T-helper 1 cell (primary cell): Measurements from ENCODE around the gene CYB5B.

Source experiments
- DNase-seq, 5 donors: peaks; one replicate each; pipeline ENCODE4 v3.0.0-alpha.2; 2012 to 2020
- total RNA-seq, 4 donors: gene quantifications; one replicate each; lab custom pipeline; 2026; lab: John Stamatoyannopoulos, UW

CYB5B gene, protein sequence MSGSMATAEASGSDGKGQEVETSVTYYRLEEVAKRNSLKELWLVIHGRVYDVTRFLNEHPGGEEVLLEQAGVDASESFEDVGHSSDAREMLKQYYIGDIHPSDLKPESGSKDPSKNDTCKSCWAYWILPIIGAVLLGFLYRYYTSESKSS
- 23.1 to 50.6 (median 41.4) reads per million in 4 donors for total RNA-seq

DNA sequence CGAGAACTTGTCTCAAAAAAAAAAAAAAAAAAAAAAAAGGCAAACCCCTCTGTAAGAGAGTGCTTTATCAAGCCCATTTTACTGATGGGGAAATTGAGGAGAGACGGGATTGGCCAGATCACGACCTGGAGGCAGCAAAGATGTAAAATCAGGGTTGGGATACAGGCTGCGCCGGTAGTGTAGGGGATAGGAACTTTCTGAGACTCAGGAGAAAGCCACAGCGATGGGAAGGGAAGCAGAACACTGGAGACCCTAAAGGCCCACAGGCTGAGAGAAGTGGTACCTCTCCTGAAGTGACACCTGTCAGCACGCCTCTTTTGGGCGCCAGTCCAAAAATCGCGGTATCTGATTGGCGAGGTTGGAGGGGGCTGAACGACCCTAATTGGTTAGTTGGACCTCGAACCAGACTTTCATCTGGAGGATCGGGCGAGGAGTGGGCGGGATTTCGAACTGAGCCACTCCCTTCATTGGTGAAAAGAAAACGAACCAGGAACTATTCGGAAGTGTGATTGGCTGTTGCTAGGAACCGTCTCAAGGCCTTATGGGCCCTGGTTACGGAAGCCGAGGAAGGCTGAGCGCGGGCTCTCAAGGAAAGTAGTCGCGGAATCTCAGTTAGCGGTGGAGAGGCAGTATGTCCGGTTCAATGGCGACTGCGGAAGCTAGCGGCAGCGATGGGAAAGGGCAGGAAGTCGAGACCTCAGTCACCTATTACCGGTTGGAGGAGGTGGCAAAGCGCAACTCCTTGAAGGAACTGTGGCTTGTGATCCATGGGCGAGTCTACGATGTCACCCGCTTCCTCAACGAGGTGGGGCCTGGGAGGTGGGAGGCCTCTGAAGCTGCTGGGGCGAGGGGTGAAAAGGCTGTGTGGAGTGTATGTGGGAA is at the start of gene CYB5B:
CYB5B (plus strand) TSS at position 567 of the 882 bp plus-strand sequence; CDS start at position 632, 65 bp downstream.
- peak; percentile 86 to 98 (median 95) for DNase-seq

DNA sequence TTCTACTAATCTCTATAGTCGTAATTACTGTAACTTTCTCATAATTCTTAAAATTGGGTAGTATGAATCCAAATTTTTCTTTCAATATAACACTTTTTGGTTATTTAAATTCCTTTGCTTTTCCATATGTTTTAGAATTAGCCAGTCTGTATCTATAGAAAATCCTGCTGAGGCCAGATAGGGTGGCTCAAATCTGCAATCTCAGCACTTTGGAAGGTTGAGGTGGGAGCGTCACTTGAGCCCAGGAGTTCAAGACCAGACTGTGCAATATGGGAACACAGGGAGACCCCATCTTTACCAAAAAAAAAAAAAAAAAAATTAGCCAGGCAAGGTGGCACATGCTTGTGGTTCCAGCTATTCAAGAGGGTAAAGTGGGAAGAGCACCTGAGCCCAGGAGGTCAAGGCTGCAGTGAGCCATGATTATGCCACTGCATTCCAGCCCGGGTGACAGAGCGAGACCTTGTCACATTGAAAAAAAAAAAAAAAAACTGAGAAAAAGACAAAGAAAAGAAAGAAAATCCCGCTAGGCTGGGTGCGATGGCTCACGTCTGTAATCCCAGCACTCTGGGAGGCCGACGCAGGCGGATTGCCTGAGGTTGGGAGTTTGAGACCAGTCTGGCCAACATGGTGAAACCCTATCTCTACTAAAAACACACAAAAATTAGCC is 47.9 kb upstream of the CYB5B start:
- DNase-seq: no peak

DNA sequence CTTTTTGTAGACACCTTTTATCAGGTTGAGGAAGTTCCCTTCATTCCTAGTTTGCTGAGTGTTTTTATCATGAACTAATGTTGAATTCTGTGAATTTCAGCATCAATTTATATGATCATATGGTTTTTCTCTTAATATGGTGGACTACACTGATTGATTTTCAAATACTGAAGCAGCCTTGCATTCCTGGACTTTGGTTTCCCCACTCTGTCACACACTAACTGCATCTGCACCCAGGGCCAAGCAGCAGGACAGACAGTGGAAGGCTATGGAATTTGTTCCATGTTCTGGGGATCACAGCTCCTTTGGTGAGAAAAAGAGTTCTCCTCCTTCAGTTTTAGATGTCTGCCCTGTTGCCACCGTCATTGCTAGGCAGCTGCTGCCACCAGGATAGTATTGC is 46.4 kb upstream of the CYB5B start:
- DNase-seq: no peak

DNA sequence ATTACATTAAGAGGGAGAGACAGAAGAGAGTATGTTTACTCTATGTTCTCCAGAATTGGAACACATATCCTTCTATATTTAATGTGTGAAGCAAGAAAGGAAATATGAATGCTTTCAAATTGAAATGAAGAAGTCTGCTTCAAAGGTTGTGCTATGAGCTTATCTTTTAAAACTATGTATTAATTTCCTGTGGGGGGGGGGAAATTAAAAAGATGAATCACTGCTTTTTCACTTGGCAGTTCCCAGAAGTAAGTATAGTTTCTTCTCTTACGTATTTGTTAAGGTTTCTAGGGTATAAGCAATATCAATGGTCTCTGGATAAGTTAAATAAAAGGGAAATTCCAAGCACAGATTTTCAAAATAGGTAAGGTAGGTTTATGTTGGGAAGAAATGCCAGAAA is 45.7 kb upstream of the CYB5B start:
- DNase-seq: no peak

DNA sequence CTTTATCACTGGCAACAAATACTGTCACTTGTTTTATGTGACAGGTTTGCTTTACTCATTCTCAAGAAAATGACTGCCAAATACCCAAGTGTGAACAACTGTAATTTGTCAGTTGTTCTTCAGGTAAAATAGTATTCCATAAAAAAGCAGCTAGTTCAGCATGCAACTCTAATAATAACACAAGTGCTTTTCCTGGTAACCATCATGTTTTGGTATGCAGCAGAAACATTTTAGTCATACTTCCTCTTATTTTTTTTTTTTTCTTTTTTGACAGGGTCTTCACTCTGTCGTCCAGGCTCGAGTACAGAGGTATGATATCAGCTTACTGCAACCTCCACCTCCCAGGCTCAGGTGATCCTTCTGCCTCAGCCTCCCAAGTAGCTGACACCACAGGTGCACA is 43.2 kb upstream of the CYB5B start:
- DNase-seq: no peak

DNA sequence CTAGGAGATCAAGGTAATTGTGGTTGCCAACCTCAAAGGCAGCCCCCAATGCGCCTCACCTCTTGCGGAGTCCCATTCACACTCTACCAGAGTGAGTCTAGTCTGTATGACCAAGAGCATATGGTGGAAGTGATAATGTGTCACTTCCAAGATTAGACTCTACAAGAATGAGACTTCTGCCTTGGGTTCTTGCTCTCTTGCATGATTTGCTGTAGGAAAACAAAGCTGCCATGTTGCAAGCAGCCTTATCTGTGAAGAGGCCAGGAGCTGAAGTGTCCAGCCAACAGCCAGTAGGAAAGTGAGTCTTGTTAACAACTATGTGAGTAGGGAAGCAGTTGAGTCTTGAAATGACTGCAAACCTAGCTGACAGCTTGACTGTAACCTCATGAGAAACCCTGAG is 42.0 kb upstream of the CYB5B start:
- DNase-seq: no peak

DNA sequence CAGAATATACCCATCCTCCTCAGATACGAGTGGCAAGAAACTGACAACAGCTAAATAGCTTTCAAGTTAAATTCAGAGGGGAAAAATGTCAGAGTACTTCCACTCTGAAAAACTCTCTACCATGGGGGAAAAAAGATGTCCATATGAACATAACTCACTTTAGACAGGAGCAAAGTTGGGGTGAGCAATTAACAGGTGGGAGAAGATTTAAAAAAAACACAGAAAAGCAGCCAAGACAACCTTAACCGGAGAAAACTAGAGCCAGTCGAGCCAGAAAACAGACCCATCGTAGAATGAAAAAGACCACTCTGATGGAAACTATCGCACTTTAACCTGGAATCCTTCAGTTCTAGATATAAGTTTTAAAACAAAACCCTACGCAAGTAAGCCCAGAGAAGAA is 39.4 kb upstream of the CYB5B start:
- DNase-seq: no peak

DNA sequence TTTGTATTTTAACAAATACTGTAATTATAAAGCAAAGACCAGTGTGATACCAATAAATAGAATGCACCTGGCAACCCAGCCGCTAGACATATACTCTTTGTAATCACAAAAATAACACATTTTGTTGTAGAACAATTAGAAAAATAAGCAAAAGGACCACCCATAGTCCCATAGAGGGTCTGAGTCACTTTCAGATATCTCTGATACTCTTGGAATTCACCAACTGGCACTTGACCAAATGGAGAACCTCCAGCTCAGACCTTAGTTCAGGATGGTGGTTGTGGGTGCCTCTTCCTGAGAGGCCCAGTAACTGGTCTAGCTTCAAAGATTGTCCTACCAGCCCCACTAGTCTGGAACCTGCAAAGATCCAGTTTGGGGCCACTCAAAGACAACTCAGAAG is 37.8 kb upstream of the CYB5B start:
- DNase-seq: no peak

DNA sequence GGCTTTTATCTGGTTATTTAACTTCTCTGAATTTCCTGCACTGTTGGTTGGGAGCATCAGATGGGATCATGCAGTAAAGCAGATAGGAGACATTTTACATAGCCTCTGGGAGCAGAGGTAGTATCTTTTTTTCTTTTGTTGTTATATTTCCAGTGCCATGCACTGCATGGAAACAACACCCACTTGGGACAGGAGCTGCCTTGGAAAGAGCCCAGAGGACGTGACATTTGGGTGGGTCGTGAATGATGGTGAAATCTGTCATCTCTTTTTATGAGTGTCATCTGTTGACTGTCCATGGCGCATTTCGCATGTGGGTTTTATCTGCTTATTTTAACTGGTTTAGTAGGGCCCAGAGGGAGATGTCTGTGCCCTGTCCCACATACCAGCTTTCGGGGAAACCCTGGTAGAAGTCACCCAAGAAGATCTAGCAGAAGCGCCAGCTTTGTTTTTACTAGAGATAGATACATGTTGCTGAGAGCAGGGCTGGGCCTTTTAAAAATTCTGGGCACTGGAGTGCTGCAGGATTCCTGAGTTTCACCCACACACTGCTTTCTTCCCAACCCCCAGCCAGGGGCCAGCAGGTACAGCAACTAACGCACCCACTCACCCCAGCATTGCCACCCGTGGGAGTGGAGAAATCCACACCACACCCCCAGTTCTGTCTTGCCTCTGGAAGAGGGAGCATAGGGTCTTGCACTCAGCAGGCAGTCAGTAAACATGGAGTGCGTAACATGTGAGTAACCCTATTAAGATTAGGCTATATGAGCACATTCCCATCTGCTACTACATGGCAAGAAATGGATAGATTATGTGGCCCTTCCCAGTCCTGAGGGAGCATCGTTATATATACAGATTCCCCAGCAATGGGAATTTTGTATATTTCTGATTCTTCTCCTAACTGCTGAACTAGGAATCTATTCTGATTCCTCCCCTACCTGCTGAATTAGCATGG is 30.2 kb upstream of the CYB5B start:
- no peak for DNase-seq

DNA sequence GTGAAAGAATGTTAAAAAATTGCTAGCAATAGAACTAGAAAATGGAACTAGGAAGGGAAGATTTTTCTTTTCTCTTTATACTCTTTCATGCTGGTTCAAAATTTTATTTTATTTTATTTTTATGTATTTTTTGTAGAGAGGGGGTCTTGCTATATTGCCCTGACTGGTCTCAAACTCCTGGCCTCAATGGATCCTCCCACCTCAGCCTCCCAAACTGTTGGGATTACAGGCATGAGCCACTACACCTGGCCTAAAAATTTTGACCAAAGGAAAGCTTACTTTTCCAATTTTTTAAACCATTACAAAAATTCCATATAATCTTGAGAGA is 28.6 kb upstream of the CYB5B start:
- DNase-seq: no peak

DNA sequence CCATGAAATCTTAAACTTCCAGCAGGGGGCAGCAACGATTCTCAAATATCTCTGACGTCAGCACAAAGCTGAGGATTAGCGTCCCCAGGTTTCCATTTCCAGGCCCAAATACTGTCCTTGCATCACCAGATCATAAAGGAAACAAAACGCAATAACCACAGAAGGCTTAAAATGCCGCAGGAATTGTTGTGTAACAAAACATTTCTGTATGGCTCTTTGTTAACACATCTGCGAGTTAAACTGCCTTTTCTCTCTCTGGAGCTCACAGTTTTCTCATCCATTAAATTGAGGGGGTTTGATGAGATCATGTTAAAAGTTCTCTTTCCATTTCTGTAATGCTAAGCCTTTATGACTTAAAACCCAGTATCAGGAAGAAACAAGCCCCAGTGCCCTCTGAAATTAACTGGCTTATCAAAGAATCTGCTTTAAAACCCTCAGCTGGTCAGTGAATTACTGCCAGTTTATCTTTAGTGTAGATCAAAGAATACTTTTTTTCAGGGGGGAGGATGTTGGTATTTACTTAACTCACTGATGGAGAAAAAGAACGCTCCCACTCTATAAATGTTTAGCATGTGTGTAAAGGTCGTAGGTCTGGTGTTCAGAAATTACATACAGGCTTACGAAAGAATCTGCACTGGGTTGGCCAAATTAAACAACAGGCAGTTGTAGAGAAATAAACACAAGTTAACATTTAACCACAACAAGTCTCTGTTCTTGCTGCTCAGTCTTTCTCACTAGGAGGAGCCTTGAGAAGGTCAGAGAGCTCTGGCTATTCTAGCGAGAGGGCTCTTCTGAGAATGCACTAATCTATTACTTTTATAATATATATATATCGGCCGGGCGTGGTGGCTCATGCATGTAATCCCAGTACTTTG is 28.0 kb upstream of the CYB5B start:
- DNase-seq: peak; percentile 17 to 72 (median 58)

DNA sequence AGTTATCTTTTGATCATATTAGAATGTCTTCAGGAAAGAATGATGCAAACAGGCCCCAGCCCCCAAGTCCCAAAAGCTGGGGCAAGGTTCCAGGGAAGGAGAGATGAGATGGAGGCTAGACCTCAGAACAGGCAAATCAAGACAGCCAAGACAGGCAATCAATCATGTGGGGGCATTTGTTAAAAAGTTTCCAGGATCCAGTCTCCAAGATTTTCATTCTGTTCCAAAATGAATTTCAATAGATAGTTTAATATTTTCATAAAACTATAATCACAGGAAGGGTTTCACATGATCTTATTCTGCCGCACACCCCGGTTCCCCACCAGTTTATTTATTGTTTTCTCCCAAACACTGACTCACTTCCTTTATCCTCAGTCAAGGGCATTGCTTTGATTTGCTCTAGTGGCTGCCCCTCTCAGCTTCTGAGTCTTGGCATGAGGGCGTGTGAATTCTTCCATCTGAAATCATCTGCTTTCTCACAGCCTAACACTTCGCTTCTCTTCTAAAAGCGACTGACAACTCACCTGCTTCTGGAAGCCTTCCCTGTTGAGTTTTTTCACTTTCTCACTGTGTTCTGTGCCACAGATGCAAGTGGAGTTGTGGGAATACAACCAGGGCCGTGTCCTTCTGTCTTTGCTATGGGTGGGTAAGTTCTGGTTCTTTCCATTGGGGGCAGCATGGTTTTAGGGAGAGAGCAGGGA is 26.4 kb upstream of the CYB5B start:
- no peak for DNase-seq

DNA sequence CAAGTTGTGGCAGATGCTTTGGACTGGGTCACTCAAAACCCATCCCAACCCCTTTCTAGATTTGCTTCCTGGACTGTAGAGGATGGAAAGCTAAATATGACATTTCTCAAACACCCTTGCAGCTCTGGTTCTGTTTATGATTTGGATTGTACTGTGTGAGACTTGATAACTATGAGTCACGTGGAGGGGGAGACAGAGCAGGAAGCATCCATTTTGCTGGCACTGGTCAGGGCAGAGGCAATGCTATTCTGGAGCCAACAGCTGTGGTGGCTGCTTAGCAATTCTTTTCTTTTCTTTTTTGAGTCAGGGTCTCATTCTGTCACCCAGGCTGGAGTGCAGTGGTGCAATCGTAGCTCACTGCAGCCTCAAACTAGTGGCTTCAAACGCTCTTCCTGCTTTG is 25.1 kb upstream of the CYB5B start:
- no peak for DNase-seq

DNA sequence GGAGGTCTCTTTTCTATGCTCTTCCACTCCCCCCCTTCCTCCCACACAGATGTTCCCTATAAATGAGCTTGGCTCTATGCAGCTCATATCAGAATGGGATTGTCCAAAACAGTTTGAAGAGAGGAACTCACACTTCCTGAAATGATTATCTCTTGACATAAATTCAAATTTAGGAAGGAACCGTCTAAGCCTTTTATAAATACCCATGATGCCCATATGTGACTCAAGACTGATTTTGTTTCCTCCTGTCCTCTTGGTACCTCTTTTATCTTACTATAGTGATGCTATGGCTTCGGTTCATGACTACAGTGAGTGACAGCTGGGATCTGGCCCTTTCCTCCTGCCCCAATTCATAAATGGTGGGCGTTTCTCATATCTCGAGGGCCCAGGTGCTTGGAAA is 22.0 kb upstream of the CYB5B start:
- DNase-seq: no peak

DNA sequence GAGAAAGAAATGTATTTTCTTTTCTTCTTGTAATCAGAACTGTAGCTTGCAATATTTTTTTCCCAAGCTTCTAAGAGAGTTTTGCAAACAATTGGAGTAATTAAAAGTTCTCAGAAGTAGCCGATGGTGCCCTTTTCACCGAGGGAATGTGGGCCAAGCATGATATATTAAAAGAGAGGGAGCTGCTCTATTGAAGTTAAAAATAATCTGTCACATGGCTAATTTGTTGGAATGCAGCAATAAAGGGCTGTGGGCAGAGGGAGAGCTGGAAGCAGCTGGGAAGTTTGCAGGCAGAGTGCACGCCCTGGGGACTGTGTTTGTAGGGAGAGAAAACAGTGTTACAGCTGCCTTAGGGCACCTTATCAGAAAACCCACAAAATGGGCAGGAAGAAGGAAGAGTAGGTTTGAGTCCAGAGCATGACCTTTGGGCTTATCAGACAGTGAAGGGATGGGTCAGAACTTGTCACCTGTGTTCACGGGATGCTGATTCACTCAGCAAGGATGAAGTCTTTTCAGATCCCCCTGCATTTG is 20.1 kb upstream of the CYB5B start:
- DNase-seq: no peak

DNA sequence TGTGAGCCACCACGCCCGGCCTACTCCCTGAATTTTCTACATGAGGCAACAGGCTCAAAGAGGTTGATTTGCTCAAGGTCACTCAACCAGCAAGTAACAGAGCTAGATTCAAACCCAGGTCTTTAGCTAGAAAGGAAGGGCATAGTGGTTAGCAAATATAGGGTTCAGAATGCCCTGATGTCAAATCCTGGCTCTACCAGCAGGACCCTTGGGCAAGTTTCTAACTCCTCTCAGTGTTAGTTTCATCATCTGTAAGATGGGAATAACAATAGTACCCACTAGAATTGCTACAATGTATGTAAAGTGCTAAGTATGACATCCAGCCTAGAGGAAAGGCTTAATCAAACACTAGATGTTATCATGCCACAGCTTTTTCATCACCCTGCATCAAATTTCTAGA is 19.1 kb upstream of the CYB5B start:
- DNase-seq: no peak

DNA sequence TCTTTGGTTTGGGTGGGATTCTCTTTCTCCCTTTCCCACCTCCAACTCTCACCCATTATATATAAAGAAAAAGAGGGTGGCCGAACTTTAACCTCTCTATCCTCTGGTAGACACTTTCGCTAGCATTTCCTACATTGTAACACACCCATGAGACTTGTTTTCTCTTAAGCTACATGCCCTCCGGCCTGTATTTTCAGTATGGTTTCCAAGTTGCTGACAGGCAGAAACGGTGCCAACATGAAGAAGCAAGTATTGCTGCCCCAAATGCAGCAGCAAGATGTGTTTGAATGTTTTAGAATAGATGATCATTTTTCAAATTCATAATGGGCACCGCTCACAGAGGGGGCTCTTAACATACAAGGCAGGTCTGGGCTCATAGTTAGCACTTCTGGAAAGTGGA is 18.7 kb upstream of the CYB5B start:
- DNase-seq: no peak

DNA sequence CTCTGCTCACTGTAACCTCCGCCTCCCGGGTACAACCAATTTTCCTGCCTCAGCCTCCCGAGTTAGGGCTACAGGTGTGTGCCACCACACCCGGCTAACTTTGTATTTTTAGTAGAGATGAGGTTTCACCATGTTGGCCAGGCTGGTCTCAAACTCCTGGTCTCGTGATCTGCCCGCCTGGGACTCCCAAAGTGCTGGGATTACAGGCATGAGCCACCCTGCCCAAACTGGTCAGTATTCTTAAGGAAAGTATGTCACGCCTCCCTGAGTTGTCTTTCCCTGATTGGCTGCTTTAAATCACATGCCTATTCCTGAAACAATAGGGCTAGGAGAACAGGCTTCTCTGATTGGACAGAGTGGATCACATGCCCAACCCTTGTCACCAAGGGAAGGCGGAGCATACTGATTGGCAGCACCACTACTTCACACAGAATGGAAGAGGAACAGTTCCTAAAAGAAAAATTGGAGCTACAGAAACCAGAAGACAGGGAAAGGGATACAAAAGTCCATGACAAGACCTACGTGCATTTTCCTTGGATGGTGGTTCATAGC is 17.6 kb upstream of the CYB5B start:
- DNase-seq: no peak

DNA sequence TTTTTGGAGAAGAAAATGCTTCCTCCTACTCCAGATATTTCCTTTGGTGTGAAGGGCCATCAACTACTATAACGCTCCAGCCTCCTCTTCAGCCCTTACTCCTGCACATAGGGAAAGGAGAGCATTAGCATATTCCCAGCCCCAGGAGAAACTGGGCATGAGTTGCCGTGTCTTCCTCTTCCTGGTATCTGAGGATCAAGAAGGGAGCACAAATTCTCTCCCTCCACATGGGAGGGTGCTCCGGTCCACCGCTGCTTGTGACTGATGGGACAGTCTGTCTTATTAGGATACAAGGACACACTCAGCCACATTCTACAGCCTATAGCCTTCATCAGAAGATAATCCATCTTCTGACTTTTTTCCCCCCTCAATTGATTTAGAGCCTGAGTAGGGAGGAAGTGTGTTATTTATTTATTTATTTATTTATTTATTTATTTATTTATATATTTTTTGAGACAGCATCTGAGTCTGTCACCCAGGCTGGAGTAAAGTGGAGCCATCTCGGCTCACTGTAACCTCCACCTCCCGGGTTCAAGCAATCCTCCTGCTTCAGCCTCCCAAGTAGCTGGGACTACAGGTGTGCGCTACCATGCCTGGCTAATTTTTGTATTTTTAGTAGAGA is 16.6 kb upstream of the CYB5B start:
- no peak for DNase-seq

DNA sequence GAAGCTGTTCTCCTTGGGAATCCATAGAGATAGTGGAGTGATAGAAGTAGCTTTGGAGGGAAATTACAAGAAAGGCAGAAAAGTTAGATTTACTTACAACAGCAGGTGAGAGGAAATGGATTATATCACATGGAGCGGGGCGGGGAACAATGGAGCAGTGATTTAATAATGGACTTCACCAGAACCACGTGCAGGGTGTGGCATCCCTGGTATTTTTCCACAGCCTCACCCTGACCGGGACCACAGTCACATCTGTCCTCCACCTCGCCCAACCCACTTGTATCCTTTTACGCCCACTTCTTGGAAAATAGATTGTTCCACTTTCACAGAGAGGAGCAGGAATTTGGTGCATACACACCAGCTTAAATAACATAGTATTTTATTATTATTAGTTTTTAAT is 15.9 kb upstream of the CYB5B start:
- no peak for DNase-seq
